ENCODE data around the gene SH3RF3. TPM values are rescaled to one million over a fixed set of nuclear protein-coding genes. Genes with fewer than 3 reads are reported as not detected.

The SH3RF3 gene
- total and polyA plus RNA-seq, 8 donors = 7.0 to 11.1 (median 8.3) TPM

DNA sequence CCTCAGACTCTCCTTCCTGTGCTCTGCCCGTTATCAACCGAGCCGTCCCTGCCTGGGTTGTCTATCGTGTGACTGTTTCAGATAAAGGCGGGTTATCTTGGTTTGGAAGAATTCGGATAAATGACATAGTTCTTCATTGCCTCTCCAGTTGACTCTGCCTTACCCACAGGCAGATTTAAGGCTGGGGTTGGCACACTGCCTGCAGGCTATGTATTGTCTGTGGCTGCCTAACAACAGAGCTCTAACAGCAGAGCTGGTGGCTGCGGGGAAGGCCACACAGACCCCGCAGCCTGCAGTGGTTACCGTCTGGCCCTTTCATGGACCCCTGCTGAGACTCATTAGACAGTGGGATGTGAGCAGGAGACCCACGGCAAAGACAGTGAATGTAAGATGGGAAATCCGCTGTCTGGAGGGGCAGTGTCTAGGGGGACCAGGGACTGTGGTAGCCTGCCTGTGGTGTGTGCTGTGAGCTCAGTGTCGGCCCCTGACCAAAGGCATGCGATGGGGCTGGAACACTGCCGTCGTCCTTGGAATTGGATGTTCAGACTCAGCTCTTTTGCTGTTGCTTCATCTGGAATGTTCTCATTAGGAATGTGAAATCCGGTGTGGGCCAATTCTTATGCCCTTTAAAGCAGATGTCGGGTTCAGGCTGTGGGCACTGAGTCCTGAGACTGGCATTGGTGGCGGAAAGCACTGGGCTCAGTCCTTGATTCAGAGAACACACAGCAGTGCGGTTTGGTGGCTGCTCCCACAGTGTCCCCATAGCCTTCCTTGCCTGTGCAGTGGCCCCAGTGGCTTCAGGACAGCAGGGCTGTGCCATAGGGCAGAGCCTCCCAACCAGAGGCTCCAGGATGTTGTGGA lies 44.5 kb downstream of the SH3RF3 start:
- ATAC-seq (peak; percentile 52), DNase-seq (peak in 3 of 4 donors; percentile 51 to 74 (median 58))
- H3K9me3 ChIP-seq = peaks cover 0 to 6% of the 10 kb centered on the region in 2 donors
- no peak overlapping the region for H3K4me3 ChIP-seq
- peaks cover 43 to 48% of the 10 kb centered on the region in 2 donors for H3K4me1 ChIP-seq
- TF ChIP-seq, protein P1, sequence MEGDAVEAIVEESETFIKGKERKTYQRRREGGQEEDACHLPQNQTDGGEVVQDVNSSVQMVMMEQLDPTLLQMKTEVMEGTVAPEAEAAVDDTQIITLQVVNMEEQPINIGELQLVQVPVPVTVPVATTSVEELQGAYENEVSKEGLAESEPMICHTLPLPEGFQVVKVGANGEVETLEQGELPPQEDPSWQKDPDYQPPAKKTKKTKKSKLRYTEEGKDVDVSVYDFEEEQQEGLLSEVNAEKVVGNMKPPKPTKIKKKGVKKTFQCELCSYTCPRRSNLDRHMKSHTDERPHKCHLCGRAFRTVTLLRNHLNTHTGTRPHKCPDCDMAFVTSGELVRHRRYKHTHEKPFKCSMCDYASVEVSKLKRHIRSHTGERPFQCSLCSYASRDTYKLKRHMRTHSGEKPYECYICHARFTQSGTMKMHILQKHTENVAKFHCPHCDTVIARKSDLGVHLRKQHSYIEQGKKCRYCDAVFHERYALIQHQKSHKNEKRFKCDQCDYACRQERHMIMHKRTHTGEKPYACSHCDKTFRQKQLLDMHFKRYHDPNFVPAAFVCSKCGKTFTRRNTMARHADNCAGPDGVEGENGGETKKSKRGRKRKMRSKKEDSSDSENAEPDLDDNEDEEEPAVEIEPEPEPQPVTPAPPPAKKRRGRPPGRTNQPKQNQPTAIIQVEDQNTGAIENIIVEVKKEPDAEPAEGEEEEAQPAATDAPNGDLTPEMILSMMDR (IDR thresholded peaks at IDR 0.05) = no peak
- H3K36me3 ChIP-seq = no peaks in the 10 kb centered on the region
- H3K27ac ChIP-seq = peak overlapping the region; percentile 70 to 73
- intact Hi-C loops (cut with DNase I) = loop anchor here in 1 of 2 donors (10.0 kb wide), 1 partner anchor 61 kb away; no protein-coding TSS in a partner anchor
- no peaks in the 10 kb centered on the region for H3K27me3 ChIP-seq

DNA sequence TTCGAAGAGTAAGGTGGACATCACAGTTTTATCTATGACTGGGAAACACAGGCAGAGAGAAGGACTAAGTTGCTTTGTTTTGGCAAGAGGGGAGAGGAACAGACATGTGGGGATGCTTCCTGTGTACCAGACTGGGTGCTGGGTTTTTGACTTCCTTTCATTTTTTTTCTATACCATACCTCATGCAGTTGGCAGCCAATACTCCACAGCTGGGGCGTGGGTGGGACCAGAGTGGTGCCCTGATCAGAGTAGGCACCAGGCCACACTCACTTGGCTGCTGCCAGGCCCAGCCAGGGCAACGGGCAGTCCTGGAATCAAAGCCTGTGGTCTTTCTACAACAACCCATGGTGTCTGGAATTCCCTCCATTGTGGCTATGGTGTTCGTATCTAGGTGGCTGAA lies 45.2 kb downstream of the SH3RF3 start:
- H3K4me3 ChIP-seq = no peak overlapping the region
- no peak for DNase-seq
- TF ChIP-seq, protein P1 (IDR thresholded peaks at IDR 0.05) = no peak
- H3K27me3 ChIP-seq = no peaks in the 10 kb centered on the region
- peak overlapping the region; percentile 70 to 73 for H3K27ac ChIP-seq
- H3K9me3 ChIP-seq = peaks cover 0 to 6% of the 10 kb centered on the region in 2 donors
- H3K4me1 ChIP-seq = peaks cover 43 to 48% of the 10 kb centered on the region in 2 donors
- no peaks in the 10 kb centered on the region for H3K36me3 ChIP-seq
- intact Hi-C loops (cut with DNase I) = loop anchor here in 1 of 2 donors (10.0 kb wide), 1 partner anchor 61 kb away; no protein-coding TSS in a partner anchor
- no peak for ATAC-seq

DNA sequence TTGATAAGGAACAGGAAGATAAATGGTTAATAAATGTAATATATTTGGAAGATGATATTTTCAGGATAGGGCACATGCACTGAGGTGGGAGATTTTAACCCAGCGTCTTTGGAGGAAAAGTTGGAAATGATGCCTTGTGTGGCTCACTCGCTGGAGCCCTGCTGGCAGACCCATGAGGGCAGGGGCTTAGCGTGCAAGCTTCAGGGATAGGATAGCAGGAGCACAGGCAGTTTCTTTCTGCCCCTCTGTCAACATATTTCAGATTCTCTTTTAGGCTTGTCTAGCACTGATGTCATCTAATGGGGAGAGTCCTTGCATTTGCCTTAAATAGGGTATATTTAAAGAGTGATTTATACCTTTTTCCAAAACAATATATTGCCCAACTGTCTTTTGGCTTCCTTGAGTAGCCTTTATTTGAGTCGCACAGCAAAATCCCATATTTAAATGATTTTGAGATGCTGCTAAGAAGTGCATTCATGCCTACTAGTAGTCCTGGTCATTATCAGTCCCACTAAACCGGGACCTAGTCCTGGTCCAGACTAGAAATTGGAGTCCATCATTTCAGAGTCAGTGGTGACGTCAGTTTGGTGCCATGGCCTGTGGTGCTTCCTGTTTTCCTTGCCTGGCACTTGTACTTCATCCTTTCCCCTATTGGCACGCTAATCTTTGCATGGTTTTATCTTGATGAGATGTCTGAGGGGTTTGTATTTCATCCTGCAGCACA lies 45.8 kb downstream of the SH3RF3 start:
- no peak overlapping the region for H3K4me3 ChIP-seq
- H3K36me3 ChIP-seq = no peaks in the 10 kb centered on the region
- no peaks in the 10 kb centered on the region for H3K27me3 ChIP-seq
- intact Hi-C loops (cut with DNase I) = loop anchor here in 1 of 2 donors (10.0 kb wide), 1 partner anchor 60 kb away; no protein-coding TSS in a partner anchor
- peaks cover 0 to 6% of the 10 kb centered on the region in 2 donors for H3K9me3 ChIP-seq
- peaks cover 43 to 48% of the 10 kb centered on the region in 2 donors for H3K4me1 ChIP-seq
- ATAC-seq (no peak), DNase-seq (no peak)
- TF ChIP-seq, protein P1 (IDR thresholded peaks at IDR 0.05) = no peak
- peak overlapping the region; percentile 70 to 73 for H3K27ac ChIP-seq

DNA sequence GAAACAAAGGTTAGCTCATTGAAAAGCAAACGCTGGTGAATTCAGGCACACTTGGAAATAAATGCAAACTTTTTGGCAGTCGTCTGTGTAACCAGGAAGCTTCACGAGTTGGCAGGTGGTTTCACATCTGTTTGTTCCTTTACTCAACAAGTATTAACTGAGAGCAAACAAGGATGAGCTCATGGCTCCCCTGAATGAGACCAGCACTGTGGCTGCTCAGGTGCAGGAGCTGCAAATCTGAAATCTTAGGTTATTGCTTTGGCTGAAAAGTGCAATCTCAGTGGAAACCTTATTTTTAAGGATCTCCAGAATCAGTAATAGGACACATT lies 46.3 kb downstream of the SH3RF3 start:
- H3K9me3 ChIP-seq = peaks cover 0 to 6% of the 10 kb centered on the region in 2 donors
- DNase-seq (no peak), ATAC-seq (no peak)
- H3K4me3 ChIP-seq = no peak overlapping the region
- H3K36me3 ChIP-seq = no peaks in the 10 kb centered on the region
- intact Hi-C loops (cut with DNase I) = loop anchor here in 1 of 2 donors (10.0 kb wide), 1 partner anchor 59 kb away; no protein-coding TSS in a partner anchor
- H3K27me3 ChIP-seq = no peaks in the 10 kb centered on the region
- peaks cover 43 to 48% of the 10 kb centered on the region in 2 donors for H3K4me1 ChIP-seq
- H3K27ac ChIP-seq = no peak overlapping the region
- TF ChIP-seq, protein P1 (IDR thresholded peaks at IDR 0.05) = no peak

DNA sequence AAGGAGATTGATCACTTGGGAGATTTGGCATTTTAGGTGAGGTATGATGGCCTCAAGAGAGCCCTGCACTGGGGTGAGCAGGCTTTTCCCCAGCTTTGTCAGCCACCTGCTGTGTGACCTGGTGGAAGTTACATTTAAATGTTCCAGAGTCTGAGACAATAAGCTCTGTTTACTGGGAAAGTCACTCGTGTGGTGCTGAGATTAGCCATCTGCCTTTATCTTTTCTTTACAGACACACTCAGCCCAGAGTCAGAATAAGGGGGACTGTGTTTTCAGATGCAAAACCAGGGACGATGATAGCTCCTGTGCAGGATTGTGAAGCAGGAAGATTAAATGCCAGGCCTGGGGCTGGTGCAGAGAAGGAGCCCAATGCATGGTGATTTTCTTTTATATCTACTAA lies 47.9 kb downstream of the SH3RF3 start:
- Histone ChIP-seq H3K27me3 (no peaks in the 10 kb centered on the region), H3K27ac (no peak overlapping the region), H3K4me3 (no peak overlapping the region), H3K4me1 (peaks cover 31 to 39% of the 10 kb centered on the region in 2 donors), H3K9me3 (peaks cover 0 to 6% of the 10 kb centered on the region in 2 donors), H3K36me3 (no peaks in the 10 kb centered on the region)
- TF ChIP-seq, protein P1 (IDR thresholded peaks at IDR 0.05) = no peak
- no peak for ATAC-seq
- no peak for DNase-seq
- intact Hi-C loops (cut with DNase I) = loop anchor here in 1 of 2 donors (10.0 kb wide), 1 partner anchor 58 kb away; no protein-coding TSS in a partner anchor
